GM18873 (cell line): ENCODE data around the gene TNFRSF18.
"Not testable (repeated sequence)": the region's sequence is repeated elsewhere in the genome, so short reads cannot be mapped to it uniquely, and the experiment has no call there.

Source experiments
- ATAC-seq: cut with Tn5 transposase; IDR thresholded peaks from one replicate; pipeline ENCODE4 v1.9.1; 2021; ENCODE audit warnings: mild to moderate bottlenecking, moderate library complexity, moderate number of reproducible peaks; ENCODE audit not compliant: unreplicated experiment, low FRiP score

TNFRSF18 gene

GRCh38 chr1:1199141-1199960 lies 7.0 kb downstream of the TNFRSF18 start:
- no peak for ATAC-seq

- ATAC-seq: no peak
Measured at GRCh38 chr1:1198423-1199140, 7.8 kb downstream of the TNFRSF18 start.

GRCh38 chr1:1197551-1198422 lies 8.6 kb downstream of the TNFRSF18 start:
- no peak for ATAC-seq

- no peak for ATAC-seq
Measured at GRCh38 chr1:1197188-1197500, 9.2 kb downstream of the TNFRSF18 start.

GRCh38 chr1:1196431-1197187 lies 9.8 kb downstream of the TNFRSF18 start:
- ATAC-seq: no peak

GRCh38 chr1:1195726-1196125 lies 10.7 kb downstream of the TNFRSF18 start:
- not testable (repeated sequence) for ATAC-seq

- no peak for ATAC-seq
Measured at GRCh38 chr1:1194723-1195122, 11.7 kb downstream of the TNFRSF18 start.

GRCh38 chr1:1191734-1192133 lies 14.7 kb downstream of the TNFRSF18 start:
- ATAC-seq: no peak

- no peak for ATAC-seq
Measured at GRCh38 chr1:1189111-1189510, 17.3 kb downstream of the TNFRSF18 start.

- ATAC-seq: no peak
Measured at GRCh38 chr1:1187938-1188337, 18.5 kb downstream of the TNFRSF18 start.

- ATAC-seq: no peak
Measured at GRCh38 chr1:1185101-1185765, 21.2 kb downstream of the TNFRSF18 start.

- no peak for ATAC-seq
Measured at GRCh38 chr1:1183833-1184775, 22.3 kb downstream of the TNFRSF18 start.

- ATAC-seq: no peak
Measured at GRCh38 chr1:1183221-1183747, 23.1 kb downstream of the TNFRSF18 start.

GRCh38 chr1:1182491-1183220 lies 23.7 kb downstream of the TNFRSF18 start:
- ATAC-seq: no peak

GRCh38 chr1:1181938-1182410 lies 24.4 kb downstream of the TNFRSF18 start:
- ATAC-seq: no peak

GRCh38 chr1:1181129-1181937 lies 25.1 kb downstream of the TNFRSF18 start:
- ATAC-seq: no peak
